ENCODE results near the gene TMPRSS11B.

GRCh38 chr4:68283714-68284113 lies 38.2 kb upstream of the TMPRSS11B start:
- TF ChIP-seq CTCF (conservative IDR thresholded peaks at IDR 0.05; ENCODE audit: low read depth in 2 of 2) = no peak
- TF ChIP-seq EZH2 (IDR thresholded peaks at IDR 0.05; ENCODE audit: low read depth, unreplicated experiment) = no peak
- no peak for TF ChIP-seq EZH2phosphoT487 (IDR thresholded peaks at IDR 0.05; ENCODE audit: unreplicated experiment)
- no peak for TF ChIP-seq REST (IDR thresholded peaks at IDR 0.05; ENCODE audit: unreplicated experiment)
- TF ChIP-seq JUNB (IDR thresholded peaks at IDR 0.05; ENCODE audit: unreplicated experiment) = no peak
- TF ChIP-seq CREB1 (CRISPR knock-in tag; IDR thresholded peaks at IDR 0.05; ENCODE audit: low read depth) = no peak
- no peak for TF ChIP-seq POLR2AphosphoS5 (IDR thresholded peaks at IDR 0.05; ENCODE audit: low read depth)
- no peak for TF ChIP-seq ETS1 (IDR thresholded peaks at IDR 0.05)
- TF ChIP-seq NANOG (IDR thresholded peaks at IDR 0.05; ENCODE audit: borderline replicate concordance) = no peak
- no peak for TF ChIP-seq STAT1 (IDR thresholded peaks at IDR 0.05; ENCODE audit: unreplicated experiment)
- TF ChIP-seq ZNF462 (CRISPR knock-in tag; IDR thresholded peaks at IDR 0.05) = no peak
- no peak for TF ChIP-seq ZNF331 (CRISPR knock-in tag; IDR thresholded peaks at IDR 0.05; ENCODE audit: low read depth)
- no peak for TF ChIP-seq ZNF114 (CRISPR knock-in tag; IDR thresholded peaks at IDR 0.05)

All from GM23338 (cell line).